GM21619 (cell line): ENCODE data around the gene MUC5B.

ENCODE experiments used
- ATAC-seq: cut with Tn5 transposase; IDR thresholded peaks from one replicate; pipeline ENCODE4 v1.9.1; 2021; ENCODE audit not compliant: unreplicated experiment

Gene MUC5B

DNA sequence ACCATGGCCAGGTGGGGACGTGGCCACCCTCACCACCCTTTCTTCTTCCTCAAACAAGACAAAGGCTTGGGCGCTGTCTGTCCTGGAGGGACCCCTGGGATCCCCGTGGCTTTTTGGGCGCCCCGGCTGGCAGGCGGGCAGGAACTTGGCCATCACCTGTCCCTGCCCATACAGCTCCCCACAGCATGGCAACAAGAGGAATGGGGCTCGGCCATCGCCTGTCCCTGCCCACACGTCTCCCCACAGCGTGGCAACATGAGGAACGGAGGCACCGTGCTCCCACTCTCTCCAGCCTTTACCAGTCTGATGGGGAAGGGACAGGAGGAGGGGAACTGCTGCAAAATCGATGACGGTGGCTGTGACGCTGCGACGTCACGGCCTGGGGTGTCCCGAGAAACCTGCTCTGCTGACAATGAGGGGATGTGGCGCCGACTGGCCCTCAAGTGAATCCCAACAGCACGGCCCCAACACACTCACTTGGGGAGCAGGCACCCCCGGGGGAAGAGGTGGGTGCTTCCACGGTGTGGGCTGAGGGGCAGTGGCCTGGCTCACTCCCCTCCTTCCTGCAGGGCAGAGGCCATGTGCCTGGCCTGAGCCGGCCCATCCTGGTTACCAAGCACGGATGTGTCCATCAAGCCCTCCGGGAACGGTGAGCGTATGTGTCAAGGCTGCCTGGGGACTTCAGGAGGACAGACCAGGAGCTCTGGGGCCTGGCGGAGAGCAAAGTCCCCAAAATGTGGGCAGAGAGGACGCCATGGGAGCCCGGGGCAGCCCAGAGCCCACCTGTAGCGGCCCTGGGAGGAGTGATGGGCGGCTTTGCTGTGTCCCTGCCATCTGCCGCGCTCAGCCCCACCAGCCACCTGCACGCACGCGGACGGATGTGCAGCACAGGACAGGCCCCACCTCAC is 56.2 kb downstream of the MUC5B start:
- no peak for ATAC-seq

- ATAC-seq, result no peak
Observed at GRCh38 chr11:1279674-1280055, 56.8 kb downstream of the MUC5B start.

GRCh38 chr11:1280116-1281035 is 57.5 kb downstream of the MUC5B start:
- no peak for ATAC-seq

- no peak for ATAC-seq
Observed at GRCh38 chr11:1281326-1281973, 58.6 kb downstream of the MUC5B start.

DNA sequence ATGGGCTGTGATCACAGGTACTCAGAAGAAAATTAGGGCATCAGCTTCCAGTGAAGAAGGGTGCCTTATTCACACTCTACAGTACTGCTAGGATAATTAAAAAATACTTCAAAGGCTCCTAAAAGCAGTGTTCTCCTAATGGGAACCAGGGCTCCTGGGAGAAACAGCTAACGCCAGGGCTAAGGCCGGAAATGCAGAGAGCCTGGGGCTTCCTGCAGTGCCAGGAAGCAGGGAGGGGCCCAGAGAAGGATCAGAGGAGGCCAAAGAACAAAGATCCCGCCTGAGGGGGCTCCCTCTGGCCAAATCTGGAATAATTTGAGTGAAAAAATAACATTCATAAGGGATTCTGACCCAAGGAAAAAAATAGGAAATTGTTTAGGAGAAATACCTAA is 59.1 kb downstream of the MUC5B start:
- ATAC-seq, result no peak

DNA sequence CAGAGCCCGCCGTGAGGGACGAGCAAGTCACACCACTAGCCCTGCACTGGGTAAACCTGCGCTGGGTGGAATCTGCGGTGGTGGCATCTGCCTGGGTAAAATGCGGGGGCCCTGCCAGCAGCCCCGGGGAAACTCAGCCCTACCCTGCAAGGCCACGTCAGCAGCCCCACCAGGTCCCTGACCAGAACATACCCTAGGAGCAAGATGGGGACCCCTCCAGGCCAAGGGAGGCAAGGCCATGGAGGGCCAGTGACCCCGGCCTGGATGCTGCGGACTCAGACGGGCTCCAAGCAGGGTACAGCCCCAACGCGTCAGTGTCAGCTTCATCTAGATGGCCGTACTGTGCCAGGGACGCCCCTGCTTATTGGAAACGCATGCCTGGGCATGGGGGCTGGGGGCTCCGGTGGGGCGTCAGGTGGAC is 60.2 kb downstream of the MUC5B start:
- ATAC-seq, result no peak

GRCh38 chr11:1283906-1284305 is 61.0 kb downstream of the MUC5B start:
- ATAC-seq, result no peak

GRCh38 chr11:1285316-1285744 is 62.5 kb downstream of the MUC5B start:
- ATAC-seq, result no peak

DNA sequence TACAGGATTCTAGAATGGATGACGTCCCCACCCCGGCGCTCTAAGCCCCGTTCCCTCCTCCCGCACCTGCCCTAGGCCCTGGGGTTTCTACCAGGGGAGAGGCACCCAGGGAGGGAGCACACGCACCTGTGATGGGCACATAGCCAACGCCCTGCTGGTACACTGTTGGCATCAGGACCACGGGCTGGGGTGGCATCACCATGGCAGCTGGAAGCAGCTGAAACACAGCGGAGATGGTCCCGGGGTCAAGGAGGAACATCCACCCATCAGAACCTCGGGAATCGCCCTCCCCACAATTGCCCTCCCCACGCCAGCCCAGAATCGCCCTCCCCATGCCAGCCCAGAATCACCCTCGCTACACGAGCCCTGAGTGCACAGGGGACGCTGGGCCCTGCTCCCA is 63.0 kb downstream of the MUC5B start:
- no peak for ATAC-seq

- no peak for ATAC-seq
Observed at GRCh38 chr11:1287928-1288327, 65.1 kb downstream of the MUC5B start.

DNA sequence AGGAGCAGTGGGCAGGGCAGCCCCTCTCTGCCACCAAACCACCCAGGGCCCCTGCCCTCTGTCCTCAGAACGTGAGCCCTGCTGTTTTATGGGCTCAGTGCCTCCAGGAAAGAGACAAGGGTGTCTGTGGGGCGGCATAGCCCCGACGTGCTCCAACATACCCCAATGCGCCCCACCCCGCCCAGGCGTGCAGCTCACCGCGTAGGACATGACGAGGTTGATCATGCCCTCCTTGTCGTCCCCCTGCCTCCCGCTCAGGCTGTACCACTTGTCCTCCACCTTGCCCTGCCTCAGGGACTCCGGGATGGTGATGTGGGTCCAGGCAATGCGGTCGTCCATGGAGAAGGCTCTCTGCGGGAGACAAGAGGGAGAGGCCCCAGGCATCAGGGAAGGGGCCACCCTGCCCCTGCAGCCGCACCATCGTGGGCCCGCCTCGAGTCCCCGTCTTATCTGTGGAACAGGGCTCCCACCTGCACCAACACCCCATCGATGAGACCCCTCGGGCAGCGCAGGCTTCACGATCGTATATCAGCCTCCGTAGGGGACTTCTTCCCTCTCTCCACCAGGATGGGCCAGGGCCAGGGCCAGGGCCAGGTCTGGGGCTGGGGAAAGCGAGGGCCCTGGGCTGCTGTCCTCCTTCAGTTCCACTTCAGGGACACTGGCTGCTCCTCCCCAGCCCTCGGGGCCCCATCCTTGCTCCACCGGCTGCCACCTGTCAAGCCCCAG is 65.7 kb downstream of the MUC5B start:
- no peak for ATAC-seq

- no peak for ATAC-seq
Observed at GRCh38 chr11:1289211-1289935, 66.5 kb downstream of the MUC5B start.

GRCh38 chr11:1290052-1291040 is 67.5 kb downstream of the MUC5B start:
- ATAC-seq, result no peak

DNA sequence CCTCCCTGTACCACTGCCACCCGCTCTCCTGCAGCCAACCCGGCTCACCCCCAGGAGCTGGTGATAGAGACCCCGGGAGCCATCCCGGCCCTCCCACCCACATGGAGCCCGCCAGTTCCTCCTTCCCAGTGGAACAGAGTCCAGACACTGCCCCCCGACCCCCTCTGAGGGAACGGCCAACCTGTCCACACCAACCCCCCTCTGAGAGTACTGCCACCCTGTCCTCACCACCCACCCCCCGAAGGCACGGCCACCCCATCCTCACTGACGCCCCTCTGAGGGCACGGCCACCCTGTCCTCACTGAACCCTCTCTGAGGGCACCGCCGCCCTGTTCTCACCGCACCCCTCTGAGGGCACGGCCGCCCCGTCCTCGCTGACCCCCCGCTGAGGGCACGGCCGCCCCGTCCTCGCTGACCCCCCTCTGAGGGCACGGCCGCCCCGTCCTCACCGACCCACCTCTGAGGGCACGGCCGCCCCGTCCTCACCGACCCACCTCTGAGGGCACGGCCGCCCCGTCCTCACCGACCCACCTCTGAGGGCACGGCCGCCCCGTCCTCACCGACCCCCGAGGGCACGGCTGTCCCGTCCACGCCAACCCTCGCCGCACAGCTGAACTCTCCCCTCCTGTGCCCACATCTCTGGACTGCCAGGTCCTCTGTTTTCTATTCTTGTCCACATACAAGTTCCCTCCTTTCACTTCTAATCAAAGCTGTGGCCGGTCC is 68.6 kb downstream of the MUC5B start:
- no peak for ATAC-seq

- ATAC-seq, result no peak
Observed at GRCh38 chr11:1292018-1292643, 69.3 kb downstream of the MUC5B start.

- no peak for ATAC-seq
Observed at GRCh38 chr11:1292644-1293618, 70.1 kb downstream of the MUC5B start.

DNA sequence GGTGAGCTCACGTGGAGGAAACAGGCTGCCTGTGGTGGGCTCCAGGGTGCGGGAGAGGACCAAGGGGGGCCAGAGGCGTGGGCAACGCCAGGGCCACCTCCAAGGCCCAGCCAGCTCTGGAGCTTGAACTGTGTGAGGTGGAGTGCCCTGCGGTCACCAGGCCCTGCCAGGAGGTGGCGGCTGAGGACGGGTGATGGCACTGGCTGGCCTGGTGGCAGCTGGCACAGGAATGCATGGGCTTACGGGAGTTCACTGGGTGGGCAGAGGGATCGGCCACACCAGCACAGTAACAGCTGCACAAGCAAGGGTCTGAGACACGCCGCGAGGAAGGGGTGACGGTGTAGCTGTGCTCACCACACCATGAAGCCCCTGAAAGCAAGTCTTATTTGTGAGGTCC is 70.8 kb downstream of the MUC5B start:
- no peak for ATAC-seq
